Choroid plexus epithelial cell (primary cell): Measurements from ENCODE around the gene SSNA1.
A peak's percentile ranks its signal among the peaks of the same experiment; 100 is the strongest.

Experiments
- DNase-seq: peaks from one replicate; pipeline ENCODE4 v3.0.0-alpha.2; 2010; ENCODE audit warnings: low read depth
- H3K4me3 ChIP-seq: 2 replicates; pipeline ENCODE4 v1.5.1; 2011; ENCODE audit warnings: low read depth, mild to moderate bottlenecking, control low read depth, low read length, moderate library complexity
- TF ChIP-seq, protein P1 (sequence below): conservative IDR thresholded peaks from 2 replicates; pipeline ENCODE4 v1.5.1; 2011; ENCODE audit warnings: low read depth, mild to moderate bottlenecking, control low read depth, inconsistent platforms, low read length, moderate library complexity

Gene SSNA1

GRCh38 chr9:137214620-137215019 lies 26.1 kb downstream of the SSNA1 start:
- H3K4me3 ChIP-seq, result no peak overlapping the region
- DNase-seq, result no peak
- TF ChIP-seq, protein P1, sequence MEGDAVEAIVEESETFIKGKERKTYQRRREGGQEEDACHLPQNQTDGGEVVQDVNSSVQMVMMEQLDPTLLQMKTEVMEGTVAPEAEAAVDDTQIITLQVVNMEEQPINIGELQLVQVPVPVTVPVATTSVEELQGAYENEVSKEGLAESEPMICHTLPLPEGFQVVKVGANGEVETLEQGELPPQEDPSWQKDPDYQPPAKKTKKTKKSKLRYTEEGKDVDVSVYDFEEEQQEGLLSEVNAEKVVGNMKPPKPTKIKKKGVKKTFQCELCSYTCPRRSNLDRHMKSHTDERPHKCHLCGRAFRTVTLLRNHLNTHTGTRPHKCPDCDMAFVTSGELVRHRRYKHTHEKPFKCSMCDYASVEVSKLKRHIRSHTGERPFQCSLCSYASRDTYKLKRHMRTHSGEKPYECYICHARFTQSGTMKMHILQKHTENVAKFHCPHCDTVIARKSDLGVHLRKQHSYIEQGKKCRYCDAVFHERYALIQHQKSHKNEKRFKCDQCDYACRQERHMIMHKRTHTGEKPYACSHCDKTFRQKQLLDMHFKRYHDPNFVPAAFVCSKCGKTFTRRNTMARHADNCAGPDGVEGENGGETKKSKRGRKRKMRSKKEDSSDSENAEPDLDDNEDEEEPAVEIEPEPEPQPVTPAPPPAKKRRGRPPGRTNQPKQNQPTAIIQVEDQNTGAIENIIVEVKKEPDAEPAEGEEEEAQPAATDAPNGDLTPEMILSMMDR, result no peak

- no peak for DNase-seq
- H3K4me3 ChIP-seq, result no peak overlapping the region
- TF ChIP-seq, protein P1, result no peak
Observed at GRCh38 chr9:137215196-137215986, 26.9 kb downstream of the SSNA1 start.

- no peak overlapping the region for H3K4me3 ChIP-seq
- TF ChIP-seq, protein P1, result no peak
- DNase-seq, result no peak
Observed at GRCh38 chr9:137216188-137216965, 27.9 kb downstream of the SSNA1 start.

DNA sequence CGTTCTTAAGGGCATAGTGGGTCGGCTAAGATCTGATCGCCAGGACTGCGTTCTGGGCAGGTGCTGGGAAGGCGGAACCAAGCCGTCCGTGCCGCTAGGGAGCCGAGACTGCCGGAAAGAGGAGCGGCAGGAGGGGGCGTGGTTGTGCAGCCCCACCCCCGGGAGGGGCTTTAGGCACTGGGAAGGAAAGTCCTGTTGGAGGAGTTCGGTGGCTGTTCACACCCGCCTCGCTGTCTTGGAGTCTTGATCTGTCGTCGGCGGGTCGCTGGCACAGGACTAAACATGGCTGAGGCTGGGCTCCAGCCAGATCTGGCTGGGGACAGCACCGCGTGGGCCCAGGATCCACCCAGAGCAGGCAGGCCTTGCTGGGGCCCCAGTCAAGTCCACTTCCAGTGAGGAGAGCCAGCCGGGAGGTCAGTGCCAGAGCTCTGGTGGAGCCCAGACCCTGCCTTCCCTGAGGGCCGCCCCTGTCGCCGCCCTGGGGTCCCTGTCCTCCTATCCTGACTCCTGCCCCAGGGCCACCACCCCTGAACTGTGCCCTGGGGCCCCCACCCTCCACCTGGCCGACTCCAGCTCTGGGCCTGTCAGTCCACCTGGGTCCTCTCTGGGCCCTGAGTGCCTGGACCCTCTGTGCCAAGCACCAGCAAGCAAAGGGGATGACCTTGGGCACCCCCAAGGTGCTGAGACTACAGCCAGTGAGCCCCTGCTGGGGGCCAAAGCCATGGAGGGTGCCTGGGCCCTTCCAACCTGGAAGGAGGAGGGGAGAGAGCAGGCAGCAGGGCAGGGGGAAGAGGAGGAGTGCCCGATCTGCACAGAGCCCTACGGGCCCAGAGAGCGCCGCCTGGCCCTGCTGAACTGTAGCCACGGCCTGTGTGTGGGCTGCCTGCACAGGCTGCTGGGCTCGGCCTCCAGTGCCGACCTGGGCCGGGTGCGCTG lies 29.1 kb downstream of the SSNA1 start:
- no peak for DNase-seq
- TF ChIP-seq, protein P1, result no peak
- H3K4me3 ChIP-seq, result no peak overlapping the region

DNA sequence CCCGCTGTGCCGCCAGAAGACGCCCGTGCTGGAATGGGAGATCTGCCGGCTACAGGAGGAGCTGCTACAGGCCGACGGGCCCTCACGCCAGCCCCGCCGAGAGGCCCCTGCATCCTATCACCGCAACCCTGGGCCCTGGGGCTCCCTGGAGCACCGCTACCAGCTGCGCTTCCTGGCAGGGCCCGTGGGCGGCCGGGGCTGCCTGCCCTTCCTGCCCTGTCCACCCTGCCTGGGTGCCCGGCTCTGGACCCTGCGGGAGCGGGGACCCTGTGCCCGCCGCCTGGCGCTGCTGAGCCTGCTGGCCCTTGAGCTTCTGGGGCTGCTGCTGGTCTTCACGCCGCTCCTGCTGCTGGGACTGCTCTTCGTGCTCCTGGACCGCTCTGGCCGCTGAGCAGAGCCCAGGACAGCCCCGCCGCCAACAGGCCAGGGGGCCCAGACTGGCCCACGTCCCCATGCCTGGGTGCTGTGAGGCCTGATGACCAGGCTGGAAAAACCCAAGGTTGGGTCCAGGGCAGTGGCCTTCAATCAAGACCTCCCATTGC lies 29.8 kb downstream of the SSNA1 start:
- H3K4me3 ChIP-seq, result no peak overlapping the region
- DNase-seq, result no peak
- TF ChIP-seq, protein P1, result no peak

DNA sequence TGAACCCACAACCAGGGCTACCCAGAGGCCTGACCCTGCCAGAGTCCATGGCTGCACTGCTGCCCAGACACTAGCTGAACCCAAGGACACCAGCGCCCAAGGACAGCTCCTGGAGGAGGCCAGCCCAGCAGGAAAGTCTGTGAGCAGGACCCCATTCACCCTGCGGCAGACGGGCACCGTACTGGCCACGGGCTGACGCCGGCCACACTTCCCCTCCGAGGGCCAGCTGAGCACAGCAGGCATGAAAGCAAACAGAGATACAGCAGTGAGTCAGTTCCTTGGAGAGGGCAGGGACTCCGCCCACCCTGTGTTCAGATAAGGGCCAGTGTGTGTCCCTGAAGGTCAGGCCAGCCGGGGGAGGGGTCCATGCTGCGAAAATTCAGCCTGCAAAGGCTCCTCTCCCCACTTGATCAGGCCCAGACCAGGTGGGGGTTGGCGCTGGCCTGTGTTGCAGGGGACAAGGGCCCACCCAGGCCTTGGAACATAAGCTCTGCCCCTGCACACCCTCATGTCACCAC lies 30.3 kb downstream of the SSNA1 start:
- DNase-seq, result peak; percentile 63
- no peak overlapping the region for H3K4me3 ChIP-seq
- TF ChIP-seq, protein P1, result no peak
